Astrocyte of the spinal cord (primary cell): ENCODE results near the gene HEMGN.

Experiments used
- DNase-seq: peaks from one replicate; pipeline ENCODE4 v3.0.0; 2011; ENCODE audit warnings: low read depth, low spot score
- H3K4me3 ChIP-seq: 2 replicates; pipeline ENCODE4 v1.5.1; 2011; ENCODE audit warnings: low read depth, mild to moderate bottlenecking, low read length, moderate library complexity
- CTCF ChIP-seq: IDR thresholded peaks from 2 replicates; pipeline ENCODE4 v1.5.1; 2012; ENCODE audit warnings: low read depth, mild to moderate bottlenecking, low read length, inconsistent platforms
- in situ Hi-C: cut with HindIII; loops from 2 replicates; pipeline ENCODE4 v1.10.0; 2017; ENCODE audit warnings: low sequenced_read_pairs

The HEMGN gene

GRCh38 chr9:97889941-97890887, 47.8 kb downstream of the HEMGN start:
- no peak overlapping the region for H3K4me3 ChIP-seq
- TF ChIP-seq CTCF: peak; percentile 72
- no peak for DNase-seq
- in situ Hi-C loops: no loop called here

- in situ Hi-C loops: no loop called here
- no peak overlapping the region for H3K4me3 ChIP-seq
- peak; percentile 8 for DNase-seq
- TF ChIP-seq CTCF: no peak
These were observed 57.6 kb downstream of the HEMGN start for GRCh38 chr9:97880336-97880735.
